Measurements from ENCODE around the gene GGTLC1.

The GGTLC1 gene

DNA sequence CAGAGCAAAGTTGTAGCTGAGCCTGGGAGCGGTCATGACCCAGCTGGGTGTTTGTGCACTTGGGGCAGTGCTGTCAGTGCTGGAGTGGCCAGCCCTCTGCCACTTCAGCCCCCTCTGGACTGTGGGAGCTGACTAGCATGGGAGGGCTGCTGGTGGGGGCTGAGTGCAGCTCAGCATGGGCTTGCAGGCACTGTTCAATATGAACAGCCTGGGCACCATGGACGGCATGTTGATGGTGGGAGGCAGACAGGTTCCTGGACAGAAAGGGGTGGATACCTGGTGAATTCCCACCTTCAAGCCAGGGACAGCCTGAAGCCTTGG is 50.5 kb downstream of the GGTLC1 start:
- H3K4me3 ChIP-seq (ENCODE audit: low read depth, low read length), result no peak overlapping the region
- in situ Hi-C loops (cut with HindIII; ENCODE audit: low sequenced_read_pairs), result loop anchor here (10.0 kb wide), 1 partner anchor 1047 kb away; no protein-coding TSS in a partner anchor
- TF ChIP-seq, protein P1, sequence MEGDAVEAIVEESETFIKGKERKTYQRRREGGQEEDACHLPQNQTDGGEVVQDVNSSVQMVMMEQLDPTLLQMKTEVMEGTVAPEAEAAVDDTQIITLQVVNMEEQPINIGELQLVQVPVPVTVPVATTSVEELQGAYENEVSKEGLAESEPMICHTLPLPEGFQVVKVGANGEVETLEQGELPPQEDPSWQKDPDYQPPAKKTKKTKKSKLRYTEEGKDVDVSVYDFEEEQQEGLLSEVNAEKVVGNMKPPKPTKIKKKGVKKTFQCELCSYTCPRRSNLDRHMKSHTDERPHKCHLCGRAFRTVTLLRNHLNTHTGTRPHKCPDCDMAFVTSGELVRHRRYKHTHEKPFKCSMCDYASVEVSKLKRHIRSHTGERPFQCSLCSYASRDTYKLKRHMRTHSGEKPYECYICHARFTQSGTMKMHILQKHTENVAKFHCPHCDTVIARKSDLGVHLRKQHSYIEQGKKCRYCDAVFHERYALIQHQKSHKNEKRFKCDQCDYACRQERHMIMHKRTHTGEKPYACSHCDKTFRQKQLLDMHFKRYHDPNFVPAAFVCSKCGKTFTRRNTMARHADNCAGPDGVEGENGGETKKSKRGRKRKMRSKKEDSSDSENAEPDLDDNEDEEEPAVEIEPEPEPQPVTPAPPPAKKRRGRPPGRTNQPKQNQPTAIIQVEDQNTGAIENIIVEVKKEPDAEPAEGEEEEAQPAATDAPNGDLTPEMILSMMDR (IDR thresholded peaks at IDR 0.05; ENCODE audit: low read depth, low read length, missing control alignments), result no peak
- DNase-seq (ENCODE audit: low read depth), result no peak

DNA sequence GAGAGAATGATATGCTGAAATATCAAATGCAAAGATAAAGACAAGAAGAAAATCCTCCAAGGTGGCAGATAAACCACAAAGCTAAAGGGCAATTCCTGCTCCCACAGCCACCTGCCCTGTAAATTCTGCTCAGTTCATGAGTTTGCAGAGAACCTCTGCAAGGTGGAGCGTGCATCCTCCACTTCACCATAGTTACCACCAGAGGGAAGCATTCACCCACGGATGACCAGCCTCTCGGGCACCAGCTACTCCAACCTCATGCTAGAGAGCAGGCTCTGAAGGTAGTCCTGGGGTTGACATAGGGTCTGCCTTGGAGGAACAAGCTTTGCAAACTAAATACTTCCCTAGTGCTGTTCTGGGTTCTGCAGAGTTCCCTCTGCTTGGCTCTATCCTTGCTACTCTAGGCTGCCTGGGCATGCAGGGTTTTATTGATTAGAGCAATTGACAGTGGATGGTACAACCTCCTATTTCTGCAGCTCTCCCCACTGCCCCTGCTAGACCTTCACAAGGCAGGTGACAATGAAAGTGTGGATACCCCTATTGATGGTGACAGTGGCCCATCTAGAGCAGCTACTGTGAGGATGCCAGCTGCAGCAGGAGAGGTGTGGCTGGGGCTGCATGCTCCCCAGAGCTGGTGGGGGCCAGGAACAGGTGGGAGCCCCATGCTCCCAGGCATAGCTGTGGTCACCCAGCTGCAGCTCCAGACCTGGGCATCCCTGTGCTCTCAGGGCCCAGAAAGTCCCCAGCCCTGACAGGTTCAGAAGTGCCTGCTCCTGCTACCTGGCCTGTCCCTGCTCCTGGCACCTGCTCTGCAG is 51.1 kb downstream of the GGTLC1 start:
- peak; percentile 15 for DNase-seq (ENCODE audit: low read depth)
- TF ChIP-seq, protein P1 (IDR thresholded peaks at IDR 0.05; ENCODE audit: low read depth, low read length, missing control alignments), result peak; percentile 73
- in situ Hi-C loops (cut with HindIII; ENCODE audit: low sequenced_read_pairs), result loop anchor here (10.0 kb wide), 1 partner anchor 1047 kb away; no protein-coding TSS in a partner anchor
- no peak overlapping the region for H3K4me3 ChIP-seq (ENCODE audit: low read depth, low read length)

Measured in astrocyte of the cerebellum (primary cell).